ENCODE measurements around the gene ATF6B.

Gene ATF6B

DNA sequence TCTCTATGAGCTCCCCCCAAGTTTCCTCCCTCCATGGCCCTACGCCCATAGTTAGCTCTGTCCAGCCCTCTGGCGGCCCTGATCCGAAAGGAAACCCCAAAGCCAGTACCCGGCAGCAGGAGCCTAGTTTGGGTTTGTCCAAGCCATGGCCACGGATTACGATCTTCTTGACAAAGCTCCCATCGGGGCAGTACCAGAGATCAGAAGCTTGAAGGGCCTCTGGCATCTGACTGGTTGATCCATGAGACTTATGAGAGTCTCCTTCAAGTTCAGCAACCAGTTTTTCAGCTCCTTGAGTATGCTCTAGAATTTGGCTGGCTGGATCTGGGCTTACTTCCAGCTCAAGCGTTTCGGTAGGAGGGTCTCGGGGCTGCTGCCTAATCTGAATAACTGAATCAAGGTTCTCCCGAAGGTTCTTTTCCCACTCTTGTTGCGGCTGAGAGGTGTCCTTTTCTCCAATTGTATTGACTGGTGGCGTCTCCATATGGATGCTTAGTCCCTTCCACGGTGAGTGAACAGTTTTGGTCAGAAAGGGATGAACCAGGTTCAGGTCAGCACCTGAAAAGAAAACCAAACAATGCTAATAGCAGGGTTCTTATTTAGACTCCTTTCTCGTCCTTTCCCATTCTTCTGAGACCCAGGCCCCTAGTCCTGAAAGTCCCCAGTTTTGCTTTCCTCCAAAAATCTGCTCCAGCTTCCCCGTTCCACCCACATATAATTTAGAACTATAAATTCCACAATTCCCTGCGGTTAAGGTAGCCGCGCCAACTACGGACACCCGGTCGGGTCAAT lies 1.4 kb upstream of the ATF6B start:
- TF ChIP-seq, protein P1, sequence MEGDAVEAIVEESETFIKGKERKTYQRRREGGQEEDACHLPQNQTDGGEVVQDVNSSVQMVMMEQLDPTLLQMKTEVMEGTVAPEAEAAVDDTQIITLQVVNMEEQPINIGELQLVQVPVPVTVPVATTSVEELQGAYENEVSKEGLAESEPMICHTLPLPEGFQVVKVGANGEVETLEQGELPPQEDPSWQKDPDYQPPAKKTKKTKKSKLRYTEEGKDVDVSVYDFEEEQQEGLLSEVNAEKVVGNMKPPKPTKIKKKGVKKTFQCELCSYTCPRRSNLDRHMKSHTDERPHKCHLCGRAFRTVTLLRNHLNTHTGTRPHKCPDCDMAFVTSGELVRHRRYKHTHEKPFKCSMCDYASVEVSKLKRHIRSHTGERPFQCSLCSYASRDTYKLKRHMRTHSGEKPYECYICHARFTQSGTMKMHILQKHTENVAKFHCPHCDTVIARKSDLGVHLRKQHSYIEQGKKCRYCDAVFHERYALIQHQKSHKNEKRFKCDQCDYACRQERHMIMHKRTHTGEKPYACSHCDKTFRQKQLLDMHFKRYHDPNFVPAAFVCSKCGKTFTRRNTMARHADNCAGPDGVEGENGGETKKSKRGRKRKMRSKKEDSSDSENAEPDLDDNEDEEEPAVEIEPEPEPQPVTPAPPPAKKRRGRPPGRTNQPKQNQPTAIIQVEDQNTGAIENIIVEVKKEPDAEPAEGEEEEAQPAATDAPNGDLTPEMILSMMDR (IDR thresholded peaks at IDR 0.05; ENCODE audit: control insufficient read depth, insufficient read depth, low read depth, low read length, missing control alignments), result no peak
- H3K4me3 ChIP-seq (ENCODE audit: control insufficient read depth, low read depth, low read length), result peak overlapping the region; percentile 55
- DNase-seq (ENCODE audit: low read depth), result no peak

DNA sequence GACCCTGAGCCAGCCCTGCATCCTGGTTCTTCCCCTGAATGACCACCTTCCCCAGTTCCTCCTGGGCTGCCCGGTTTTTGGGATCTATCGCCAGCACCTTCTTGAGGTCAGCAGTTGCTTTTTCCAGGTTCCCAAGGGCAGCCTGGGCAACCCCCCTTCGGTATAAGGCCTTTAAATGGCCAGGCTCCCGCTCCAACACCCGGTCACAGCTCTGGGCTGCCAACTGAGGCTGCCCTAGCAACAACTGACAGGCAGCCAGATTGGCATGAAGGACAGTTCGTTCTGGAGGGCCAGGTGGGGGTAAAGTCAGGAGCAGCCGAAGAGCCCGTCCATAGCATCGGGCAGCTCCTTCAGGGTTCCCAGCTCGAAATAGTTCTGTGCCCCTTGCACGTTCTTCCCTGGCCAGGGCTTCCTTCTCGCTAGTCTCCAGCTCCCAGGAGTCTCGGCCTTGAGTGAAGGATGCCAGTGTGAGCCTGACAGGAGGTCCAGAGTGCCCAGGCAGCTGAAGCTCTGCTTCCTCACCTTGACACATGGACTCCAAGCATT lies 778 bp upstream of the ATF6B start:
- DNase-seq (ENCODE audit: low read depth), result no peak
- TF ChIP-seq, protein P1 (IDR thresholded peaks at IDR 0.05; ENCODE audit: control insufficient read depth, insufficient read depth, low read depth, low read length, missing control alignments), result no peak
- peak overlapping the region; percentile 55 for H3K4me3 ChIP-seq (ENCODE audit: control insufficient read depth, low read depth, low read length)

GRCh38 chr6:32127409-32127716 lies 683 bp downstream of the ATF6B start:
- TF ChIP-seq, protein P1 (IDR thresholded peaks at IDR 0.05; ENCODE audit: control insufficient read depth, insufficient read depth, low read depth, low read length, missing control alignments), result no peak
- DNase-seq (ENCODE audit: low read depth), result no peak
- peak overlapping the region; percentile 93 for H3K4me3 ChIP-seq (ENCODE audit: control insufficient read depth, low read depth, low read length)

DNA sequence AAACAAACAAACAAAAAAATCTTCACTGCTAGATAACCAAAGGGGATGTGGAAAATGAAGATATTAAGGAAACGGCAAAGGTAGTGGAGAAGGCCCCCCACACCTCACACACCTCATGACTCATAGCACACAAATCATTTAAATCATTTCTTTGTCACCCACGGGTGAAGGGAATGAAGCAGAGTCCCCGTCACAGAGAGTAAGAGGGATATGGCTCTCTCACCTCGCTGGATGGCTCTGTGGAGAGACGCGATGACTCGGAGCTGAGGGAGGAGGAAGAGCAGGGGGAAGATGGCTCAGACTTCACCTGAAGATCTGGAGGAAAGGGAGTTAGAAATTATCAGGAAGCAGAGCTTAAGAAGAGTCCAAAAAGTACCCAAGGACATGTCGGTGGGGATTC lies 1.2 kb downstream of the ATF6B start:
- H3K4me3 ChIP-seq (ENCODE audit: control insufficient read depth, low read depth, low read length), result peak overlapping the region; percentile 93
- TF ChIP-seq, protein P1 (IDR thresholded peaks at IDR 0.05; ENCODE audit: control insufficient read depth, insufficient read depth, low read depth, low read length, missing control alignments), result no peak
- no peak for DNase-seq (ENCODE audit: low read depth)

GRCh38 chr6:32123681-32124080 lies 4.4 kb downstream of the ATF6B start:
- H3K4me3 ChIP-seq (ENCODE audit: control insufficient read depth, low read depth, low read length), result no peak overlapping the region
- TF ChIP-seq, protein P1 (IDR thresholded peaks at IDR 0.05; ENCODE audit: control insufficient read depth, insufficient read depth, low read depth, low read length, missing control alignments), result no peak
- no peak for DNase-seq (ENCODE audit: low read depth)

DNA sequence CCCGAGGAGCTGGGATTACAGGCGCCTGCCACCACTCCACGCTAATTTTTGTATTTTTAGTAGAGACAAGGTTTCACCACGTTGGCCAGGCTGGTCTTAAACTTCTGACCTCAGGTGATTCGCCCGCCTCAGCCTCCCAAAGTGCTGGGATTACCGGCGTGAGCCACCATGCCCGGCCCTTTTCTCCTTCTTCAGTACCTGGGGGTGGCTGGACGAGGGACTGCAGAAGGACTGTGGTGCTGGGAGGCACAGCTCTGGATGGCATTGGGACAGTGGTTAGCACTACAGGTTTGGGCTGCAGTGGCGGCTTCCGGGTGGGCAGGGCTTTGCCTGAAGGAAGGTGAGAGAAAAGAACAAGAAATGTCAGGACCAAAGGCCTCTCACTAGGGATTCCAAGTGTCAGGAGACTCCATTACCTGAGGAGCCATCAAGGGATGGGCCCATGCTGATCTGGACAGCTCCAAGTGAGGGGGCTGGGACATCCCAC lies 7.4 kb downstream of the ATF6B start:
- no peak for DNase-seq (ENCODE audit: low read depth)
- TF ChIP-seq, protein P1 (IDR thresholded peaks at IDR 0.05; ENCODE audit: control insufficient read depth, insufficient read depth, low read depth, low read length, missing control alignments), result no peak
- H3K4me3 ChIP-seq (ENCODE audit: control insufficient read depth, low read depth, low read length), result no peak overlapping the region

Measured in AG09309 (cell line).